Measurements from ENCODE around the gene ZNF320. TPM values are rescaled to one million over a fixed set of nuclear protein-coding genes. Genes with fewer than 3 reads are reported as not detected.

Gene ZNF320
- total and polyA plus RNA-seq, 9 of the 15 experiments (the other 6 are each of a cell fraction or from before 2014, with no cell fraction given): 5.4 to 25.6 (median 11.7) TPM

DNA sequence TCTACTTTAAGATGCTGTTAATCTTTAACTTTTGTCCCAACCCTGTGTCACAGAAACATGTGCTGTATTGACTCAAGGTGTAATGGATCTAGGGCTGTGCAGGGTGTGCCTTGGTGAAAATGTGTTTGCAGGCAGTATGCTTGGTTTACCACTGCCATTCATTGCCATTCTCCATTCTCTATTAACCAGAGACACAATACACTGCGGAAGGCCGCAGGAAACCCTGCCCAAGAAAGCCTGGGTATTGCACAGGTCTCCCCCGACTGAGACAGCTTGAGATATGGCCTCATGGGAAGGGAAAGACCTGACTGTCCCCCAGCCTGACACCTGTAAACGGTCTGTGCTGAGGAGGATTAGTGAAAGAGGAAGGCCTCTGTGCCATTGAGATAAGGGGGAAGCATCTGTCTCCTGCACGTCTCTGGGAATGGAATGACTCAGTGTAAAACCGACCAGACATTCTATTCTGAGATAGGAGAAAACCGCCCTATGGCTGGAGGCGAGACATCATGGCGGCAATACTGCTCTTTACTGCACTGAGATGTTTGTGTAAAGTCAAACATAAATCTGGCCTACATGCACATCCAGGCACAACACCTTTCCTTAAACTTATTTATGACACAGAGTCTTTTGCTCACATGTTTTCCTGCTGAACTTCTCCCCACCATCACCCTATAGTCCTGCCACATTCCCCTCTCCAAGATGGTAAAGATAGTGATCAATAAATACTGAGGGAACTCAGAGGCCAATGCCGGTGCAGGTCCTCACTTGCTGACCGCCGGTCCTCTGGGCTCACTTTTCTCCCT is 38.9 kb upstream of the ZNF320 start (continued):
- TF ChIP-seq ZC3H8 (IDR thresholded peaks at IDR 0.05) (no peak), U2AF2 (optimal IDR thresholded peaks at IDR 0.05; ENCODE audit: low read depth, low read length) (no peak), ZNF785 (CRISPR knock-in tag; IDR thresholded peaks at IDR 0.05) (no peak), MEIS2 (IDR thresholded peaks at IDR 0.05; ENCODE audit: partially characterized antibody) (peak; percentile 93), DIDO1 (tag; IDR thresholded peaks at IDR 0.05; ENCODE audit: low read depth) (peak; percentile 62; the same call in 1 of the 2 replicates), RBM15 (IDR thresholded peaks at IDR 0.05; ENCODE audit: insufficient read depth, low read length) (no peak), TRIM28 (IDR thresholded peaks at IDR 0.05) (no peak), CBX8 (IDR thresholded peaks at IDR 0.05; ENCODE audit: borderline replicate concordance, extremely low read depth, low read depth, low read length, poor library complexity, severe bottlenecking) (no peak), MCM5 (IDR thresholded peaks at IDR 0.05; ENCODE audit: low read depth) (no peak), ATF1 (CRISPR knock-in tag; IDR thresholded peaks at IDR 0.05) (no peak), ATF1 (tag; IDR thresholded peaks at IDR 0.05) (peak; percentile 69), ETV5 (CRISPR knock-in tag; IDR thresholded peaks at IDR 0.05; ENCODE audit: low read depth) (peak; percentile 88; the same call in 1 of the 2 replicates), FIP1L1 (IDR thresholded peaks at IDR 0.05; ENCODE audit: low read depth, low read length, poor library complexity, severe bottlenecking) (no peak), JUNB (CRISPR knock-in tag; conservative IDR thresholded peaks at IDR 0.05) (no peak), GATAD2A (IDR thresholded peaks at IDR 0.05) (peak; percentile 47), ETV6 (IDR thresholded peaks at IDR 0.05; ENCODE audit: borderline replicate concordance in 1 of 2, low read depth in 2 of 2, low read length in 1 of 2) (peak in 1 of 2 experiments; percentile 71; a peak in 2 of 4 replicates), ETV6 (CRISPR knock-in tag; IDR thresholded peaks at IDR 0.05; ENCODE audit: borderline replicate concordance) (no peak), ELF1 (tag; IDR thresholded peaks at IDR 0.05) (no peak), ZNF224 (CRISPR knock-in tag; IDR thresholded peaks at IDR 0.05) (no peak), ZNF41 (CRISPR knock-in tag; conservative IDR thresholded peaks at IDR 0.05) (peak; percentile 81), PHB (CRISPR knock-in tag; IDR thresholded peaks at IDR 0.05) (no peak), MCM2 (IDR thresholded peaks at IDR 0.05; ENCODE audit: low read depth) (no peak), ZNF780A (CRISPR knock-in tag; IDR thresholded peaks at IDR 0.05) (no peak), ZNF175 (CRISPR knock-in tag; IDR thresholded peaks at IDR 0.05; ENCODE audit: low read depth) (peak; percentile 73; the same call in 1 of the 2 replicates), ZNF24 (IDR thresholded peaks at IDR 0.05) (peak; percentile 78)
- TF ChIP-seq, protein P1, sequence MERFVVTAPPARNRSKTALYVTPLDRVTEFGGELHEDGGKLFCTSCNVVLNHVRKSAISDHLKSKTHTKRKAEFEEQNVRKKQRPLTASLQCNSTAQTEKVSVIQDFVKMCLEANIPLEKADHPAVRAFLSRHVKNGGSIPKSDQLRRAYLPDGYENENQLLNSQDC (CRISPR knock-in tag; IDR thresholded peaks at IDR 0.05): no peak
- TF ChIP-seq, protein P2, sequence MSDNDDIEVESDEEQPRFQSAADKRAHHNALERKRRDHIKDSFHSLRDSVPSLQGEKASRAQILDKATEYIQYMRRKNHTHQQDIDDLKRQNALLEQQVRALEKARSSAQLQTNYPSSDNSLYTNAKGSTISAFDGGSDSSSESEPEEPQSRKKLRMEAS (CRISPR knock-in tag; IDR thresholded peaks at IDR 0.05): peak; percentile 91
- TF ChIP-seq, protein P3, sequence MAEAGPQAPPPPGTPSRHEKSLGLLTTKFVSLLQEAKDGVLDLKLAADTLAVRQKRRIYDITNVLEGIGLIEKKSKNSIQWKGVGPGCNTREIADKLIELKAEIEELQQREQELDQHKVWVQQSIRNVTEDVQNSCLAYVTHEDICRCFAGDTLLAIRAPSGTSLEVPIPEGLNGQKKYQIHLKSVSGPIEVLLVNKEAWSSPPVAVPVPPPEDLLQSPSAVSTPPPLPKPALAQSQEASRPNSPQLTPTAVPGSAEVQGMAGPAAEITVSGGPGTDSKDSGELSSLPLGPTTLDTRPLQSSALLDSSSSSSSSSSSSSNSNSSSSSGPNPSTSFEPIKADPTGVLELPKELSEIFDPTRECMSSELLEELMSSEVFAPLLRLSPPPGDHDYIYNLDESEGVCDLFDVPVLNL (CRISPR knock-in tag; IDR thresholded peaks at IDR 0.05; ENCODE audit: low read depth): no peak
- TF ChIP-seq, protein P4, sequence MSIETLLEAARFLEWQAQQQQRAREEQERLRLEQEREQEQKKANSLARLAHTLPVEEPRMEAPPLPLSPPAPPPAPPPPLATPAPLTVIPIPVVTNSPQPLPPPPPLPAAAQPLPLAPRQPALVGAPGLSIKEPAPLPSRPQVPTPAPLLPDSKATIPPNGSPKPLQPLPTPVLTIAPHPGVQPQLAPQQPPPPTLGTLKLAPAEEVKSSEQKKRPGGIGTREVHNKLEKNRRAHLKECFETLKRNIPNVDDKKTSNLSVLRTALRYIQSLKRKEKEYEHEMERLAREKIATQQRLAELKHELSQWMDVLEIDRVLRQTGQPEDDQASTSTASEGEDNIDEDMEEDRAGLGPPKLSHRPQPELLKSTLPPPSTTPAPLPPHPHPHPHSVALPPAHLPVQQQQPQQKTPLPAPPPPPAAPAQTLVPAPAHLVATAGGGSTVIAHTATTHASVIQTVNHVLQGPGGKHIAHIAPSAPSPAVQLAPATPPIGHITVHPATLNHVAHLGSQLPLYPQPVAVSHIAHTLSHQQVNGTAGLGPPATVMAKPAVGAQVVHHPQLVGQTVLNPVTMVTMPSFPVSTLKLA (conservative IDR thresholded peaks at IDR 0.05): peak; percentile 74 to 86

Measured in K562 (cell line).